Stimulated activated CD8-positive, alpha-beta memory T cell treated with anti-CD3 and anti-CD28 coated beads, Interleukin-15, amount 100 ng/mL, for 48 hours (primary cell): ENCODE results near the gene CRPPA.
"Not testable (repeated sequence)": the region's sequence is repeated elsewhere in the genome, so short reads cannot be mapped to it uniquely, and the experiment has no call there.

Source experiments
- DNase-seq, 2 donors: peaks; one replicate each; pipeline ENCODE4 v3.0.0-alpha.2; 2020; ENCODE audit warnings: low read depth in 2 of 2

Gene CRPPA

GRCh38 chr7:16398146-16399017 is 23.0 kb downstream of the CRPPA start:
- no peak for DNase-seq

- no peak for DNase-seq
These were observed 23.7 kb downstream of the CRPPA start for GRCh38 chr7:16397501-16398145.

GRCh38 chr7:16396766-16397500 is 24.4 kb downstream of the CRPPA start:
- DNase-seq: no peak

- no peak for DNase-seq
These were observed 26.2 kb downstream of the CRPPA start for GRCh38 chr7:16395121-16395520.

- no peak for DNase-seq
These were observed 27.4 kb downstream of the CRPPA start for GRCh38 chr7:16393862-16394422.

DNA sequence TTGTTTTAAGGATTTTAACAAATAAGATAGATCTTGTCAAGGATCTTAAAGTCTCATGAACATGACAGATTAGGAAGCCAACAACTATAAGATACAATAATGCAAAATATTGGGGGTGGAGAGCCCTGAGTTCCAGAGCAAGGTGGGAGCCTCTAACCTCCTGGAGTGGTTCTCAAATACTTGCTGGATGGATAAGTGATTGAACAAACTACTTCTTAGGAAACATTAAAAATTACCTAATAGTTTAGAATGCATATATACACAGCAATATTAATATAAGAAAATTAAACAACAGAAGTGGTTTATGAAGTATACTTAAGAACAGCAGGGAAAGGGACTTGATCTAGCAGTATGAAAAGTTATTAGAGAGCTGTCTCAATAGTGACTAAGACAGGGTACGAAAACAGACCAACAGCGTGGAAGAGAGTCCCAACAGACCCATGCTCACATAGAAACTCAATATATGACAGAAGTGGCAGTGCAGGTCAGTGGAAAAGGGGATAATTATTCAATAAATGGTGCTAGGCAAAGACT is 28.3 kb downstream of the CRPPA start:
- no peak for DNase-seq

DNA sequence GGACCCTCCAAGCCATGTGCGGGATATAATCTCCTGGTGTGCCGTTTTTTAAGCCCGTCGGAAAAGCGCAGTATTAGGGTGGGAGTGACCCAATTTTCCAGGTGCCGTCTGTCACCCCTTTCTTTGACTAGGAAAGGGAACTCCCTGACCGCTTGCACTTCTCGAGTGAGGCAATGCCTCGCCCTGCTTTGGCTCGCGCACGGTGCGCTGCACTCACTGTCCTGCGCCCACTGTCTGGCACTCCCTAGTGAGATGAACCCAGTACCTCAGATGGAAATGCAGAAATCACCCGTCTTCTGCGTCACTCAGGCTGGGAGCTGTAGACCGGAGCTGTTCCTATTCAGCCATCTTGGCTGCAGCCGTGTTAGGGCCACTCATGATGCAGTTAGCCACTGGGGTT is 37.6 kb downstream of the CRPPA start:
- DNase-seq: not testable (repeated sequence)

- DNase-seq: not testable (repeated sequence)
These were observed 38.2 kb downstream of the CRPPA start for GRCh38 chr7:16383103-16383502.
